Tibial nerve (tissue), 4 donors: ENCODE results near the gene ZCCHC8.

ENCODE experiments used
- CTCF ChIP-seq, 5 experiments: fragments of 200-600 bp in 3 of 5; fragments of 450-650 bp in 2 of 5; sonication (generic) in 3 of 5; IDR thresholded peaks; one replicate each; pipeline ENCODE4 v1.5.1; 2016 to 2019; ENCODE audit warnings: antibody characterized with exemption in 5 of 5, mild to moderate bottlenecking in 3 of 5, moderate library complexity in 2 of 5
- EP300 ChIP-seq, 2 donors: sonication (generic); formaldehyde crosslinking; IDR thresholded peaks; one replicate each; pipeline ENCODE4 v1.6.1; 2017; ENCODE audit warnings: antibody characterized with exemption in 2 of 2, mild to moderate bottlenecking in 1 of 2
- POLR2A ChIP-seq, 2 donors: fragments of 450-650 bp; IDR thresholded peaks; one replicate each; pipeline ENCODE4 v1.6.1; 2017; ENCODE audit warnings: antibody characterized with exemption in 2 of 2, mild to moderate bottlenecking in 2 of 2, moderate library complexity in 2 of 2

GRCh38 chr12:122528582-122528981 is 27.9 kb upstream of the ZCCHC8 start:
- TF ChIP-seq CTCF (IDR thresholded peaks at IDR 0.05) (no peak), POLR2A (IDR thresholded peaks at IDR 0.05) (no peak), EP300 (IDR thresholded peaks at IDR 0.05) (no peak)
